Natural killer cell (primary cell): ENCODE data around the gene TUFT1. TPM values are rescaled to one million over a fixed set of nuclear protein-coding genes. Genes with fewer than 3 reads are reported as not detected.

Experiments
- ATAC-seq, 3 donors: fragments of 150-1000 bp in 2 of 3; fragments of 200-7000 bp in 1 of 3; cut with Tn5 transposase; 1 replicate in 1 of 3; 2 replicates in 2 of 3; pipeline ENCODE4 v1.10.0; 2021; ENCODE audit warnings: mild to moderate bottlenecking in 2 of 3, moderate library complexity in 2 of 3
- DNase-seq, 2 donors: peaks; one replicate each; pipeline versions ENCODE4 v3.0.0 to v3.0.0-alpha.2; 2013 to 2021; ENCODE audit warnings: mixed read lengths in 1 of 2
- H3K27ac ChIP-seq: one replicate; pipeline ENCODE4 v1.5.1; 2013; ENCODE audit warnings: mild to moderate bottlenecking, low read length
- H3K27me3 ChIP-seq: one replicate; pipeline ENCODE4 v1.6.1; 2013; ENCODE audit warnings: low read length; ENCODE audit not compliant: control insufficient read depth, insufficient read depth
- H3K36me3 ChIP-seq: one replicate; pipeline ENCODE4 v1.6.1; 2013; ENCODE audit warnings: low read length; ENCODE audit not compliant: control insufficient read depth, insufficient read depth
- H3K4me1 ChIP-seq: one replicate; pipeline ENCODE4 v1.6.1; 2013; ENCODE audit warnings: low read length; ENCODE audit not compliant: control insufficient read depth, insufficient read depth
- H3K4me3 ChIP-seq: one replicate; pipeline ENCODE4 v1.5.1; 2013; ENCODE audit warnings: low read length
- H3K9me3 ChIP-seq: one replicate; pipeline ENCODE4 v1.6.1; 2013; ENCODE audit warnings: low read length; ENCODE audit not compliant: control insufficient read depth, insufficient read depth
- H3K27ac Mint-ChIP-seq, 2 donors: one replicate each; pipeline ENCODE4 v1.8.0; 2022; ENCODE audit warnings: mild to moderate bottlenecking in 2 of 2, mixed read lengths in 2 of 2, moderate library complexity in 1 of 2
- H3K27me3 Mint-ChIP-seq, 2 donors: one replicate each; pipeline ENCODE4 v1.8.0; 2022; ENCODE audit warnings: low read depth in 2 of 2, mixed read lengths in 2 of 2
- H3K36me3 Mint-ChIP-seq: one replicate; pipeline ENCODE4 v1.8.0; 2022; ENCODE audit warnings: mixed read lengths
- H3K4me1 Mint-ChIP-seq, 2 donors: one replicate each; pipeline ENCODE4 v1.8.0; 2022; ENCODE audit warnings: mixed read lengths in 2 of 2
- H3K4me3 Mint-ChIP-seq: one replicate; pipeline ENCODE4 v1.8.0; 2022; ENCODE audit warnings: mild to moderate bottlenecking, moderate library complexity, mixed read lengths
- H3K9me3 Mint-ChIP-seq, 2 donors: one replicate each; pipeline ENCODE4 v1.8.0; 2022; ENCODE audit warnings: mixed read lengths in 2 of 2
- WGBS: methylation state at CpG from one replicate; pipeline ENCODE4 v1.1.7; 2013; ENCODE audit warnings: missing lambda C conversion rate; ENCODE audit not compliant: insufficient coverage; 5-methylcytosine and 5-hydroxymethylcytosine counted together
- intact Hi-C: fragments of 100-400 bp; cut with micrococcal nuclease; formaldehyde crosslinking; loops from one replicate; pipeline ENCODE4 v1.14.2; 2022
- total RNA-seq, 4 donors: library from RNA; stranded (reverse); fragments of 120-200 nt in 1 of 4; gene quantifications; one replicate each; pipeline versions ENCODE4 v1.2.3 to v1.2.4, GENCODE V29; 2013 to 2022
- TF ChIP-seq, protein P1 (sequence below): fragments of 200-600 bp; IDR thresholded peaks from one replicate; pipeline ENCODE4 v1.8.0; 2022; ENCODE audit warnings: antibody characterized with exemption

The TUFT1 gene, protein sequence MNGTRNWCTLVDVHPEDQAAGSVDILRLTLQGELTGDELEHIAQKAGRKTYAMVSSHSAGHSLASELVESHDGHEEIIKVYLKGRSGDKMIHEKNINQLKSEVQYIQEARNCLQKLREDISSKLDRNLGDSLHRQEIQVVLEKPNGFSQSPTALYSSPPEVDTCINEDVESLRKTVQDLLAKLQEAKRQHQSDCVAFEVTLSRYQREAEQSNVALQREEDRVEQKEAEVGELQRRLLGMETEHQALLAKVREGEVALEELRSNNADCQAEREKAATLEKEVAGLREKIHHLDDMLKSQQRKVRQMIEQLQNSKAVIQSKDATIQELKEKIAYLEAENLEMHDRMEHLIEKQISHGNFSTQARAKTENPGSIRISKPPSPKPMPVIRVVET
- 1 to 10 TPM; 4.6 to 7.2 (median 5.0) TPM for total RNA-seq
- 1.1 TPM for total RNA-seq (2013)

DNA sequence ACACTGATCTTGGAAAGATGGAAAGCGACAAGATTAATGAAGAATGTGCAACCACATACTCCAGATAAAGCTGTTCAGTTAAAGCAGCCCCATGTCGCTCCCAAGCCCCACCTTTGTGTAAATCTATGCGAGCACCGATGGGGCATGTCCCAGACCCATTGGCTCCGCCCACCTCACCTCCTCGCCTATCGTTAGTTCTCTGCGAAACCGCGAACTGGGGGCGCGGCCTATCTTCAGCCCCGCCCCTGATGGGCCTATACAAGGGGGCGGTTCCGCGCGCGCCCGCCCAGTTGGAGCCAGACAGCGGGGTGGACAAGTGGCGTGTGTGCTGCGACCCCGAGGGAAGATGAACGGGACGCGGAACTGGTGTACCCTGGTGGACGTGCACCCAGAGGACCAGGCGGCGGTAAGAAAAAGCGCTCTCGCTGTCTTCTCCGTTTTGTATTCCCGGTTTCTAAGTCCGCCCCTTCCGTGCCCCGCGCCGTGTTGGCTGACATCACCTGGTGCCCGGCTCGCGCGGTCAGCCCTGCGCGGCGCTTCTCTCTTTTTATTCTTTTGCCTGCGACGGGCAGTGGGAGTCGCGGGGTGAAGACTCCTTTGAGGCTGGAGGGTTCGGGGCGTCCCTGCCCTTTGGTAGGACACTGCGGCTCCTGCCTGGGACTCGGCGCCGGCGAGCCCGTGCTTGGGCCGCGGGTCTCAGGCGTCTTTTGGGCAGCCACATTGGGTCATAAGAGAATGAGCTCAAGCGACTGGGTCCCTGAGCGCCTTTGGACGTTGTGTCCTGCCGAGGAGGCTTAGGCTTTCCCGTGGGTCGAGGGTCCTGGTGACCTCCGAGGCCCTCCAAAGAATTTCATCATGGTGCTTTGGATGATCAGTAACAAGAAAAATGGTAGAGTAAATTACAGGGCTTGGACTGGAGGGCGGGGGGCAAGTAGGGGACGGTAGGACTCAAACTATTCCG is at the start of gene TUFT1:
Gene TUFT1, plus strand, starts transcription at position 289 of the 961 bp plus-strand sequence. Its CDS starts 58 bp downstream, at position 347.
- H3K27ac Mint-ChIP-seq = peak within 1 kb of the TSS; percentile 88 to 91
- ATAC-seq = peak; percentile 98 to 99 (median 99)
- no peaks in the 10 kb centered on the region for H3K9me3 Mint-ChIP-seq
- peak within 1 kb of the TSS; percentile 73 for H3K4me3 ChIP-seq
- no peaks in the 10 kb centered on the region for H3K36me3 Mint-ChIP-seq
- intact Hi-C loops = loop anchor here (1.0 to 5.0 kb wide), 2 partner anchors 29 to 83 kb away; partner anchors contain the start of genes CGN and POGZ
- peak within 1 kb of the TSS; percentile 99 for H3K4me3 Mint-ChIP-seq
- peaks cover 25% of the 10 kb centered on the region in 2 donors for H3K27me3 Mint-ChIP-seq
- peak; percentile 92 to 97 for DNase-seq
- peaks cover 19 to 24% of the 10 kb centered on the region in 2 donors for H3K4me1 Mint-ChIP-seq
- TF ChIP-seq, protein P1, sequence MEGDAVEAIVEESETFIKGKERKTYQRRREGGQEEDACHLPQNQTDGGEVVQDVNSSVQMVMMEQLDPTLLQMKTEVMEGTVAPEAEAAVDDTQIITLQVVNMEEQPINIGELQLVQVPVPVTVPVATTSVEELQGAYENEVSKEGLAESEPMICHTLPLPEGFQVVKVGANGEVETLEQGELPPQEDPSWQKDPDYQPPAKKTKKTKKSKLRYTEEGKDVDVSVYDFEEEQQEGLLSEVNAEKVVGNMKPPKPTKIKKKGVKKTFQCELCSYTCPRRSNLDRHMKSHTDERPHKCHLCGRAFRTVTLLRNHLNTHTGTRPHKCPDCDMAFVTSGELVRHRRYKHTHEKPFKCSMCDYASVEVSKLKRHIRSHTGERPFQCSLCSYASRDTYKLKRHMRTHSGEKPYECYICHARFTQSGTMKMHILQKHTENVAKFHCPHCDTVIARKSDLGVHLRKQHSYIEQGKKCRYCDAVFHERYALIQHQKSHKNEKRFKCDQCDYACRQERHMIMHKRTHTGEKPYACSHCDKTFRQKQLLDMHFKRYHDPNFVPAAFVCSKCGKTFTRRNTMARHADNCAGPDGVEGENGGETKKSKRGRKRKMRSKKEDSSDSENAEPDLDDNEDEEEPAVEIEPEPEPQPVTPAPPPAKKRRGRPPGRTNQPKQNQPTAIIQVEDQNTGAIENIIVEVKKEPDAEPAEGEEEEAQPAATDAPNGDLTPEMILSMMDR = no peak
- no peaks in the 10 kb centered on the region for H3K9me3 ChIP-seq
- H3K27ac ChIP-seq = peak within 1 kb of the TSS; percentile 32
- peaks cover 4% of the 10 kb centered on the region for H3K27me3 ChIP-seq
- WGBS = 2% methylated on average over 70 of the region's 70 CpGs
- H3K4me1 ChIP-seq = peaks cover 21% of the 10 kb centered on the region
- H3K36me3 ChIP-seq = no peaks in the 10 kb centered on the region

DNA sequence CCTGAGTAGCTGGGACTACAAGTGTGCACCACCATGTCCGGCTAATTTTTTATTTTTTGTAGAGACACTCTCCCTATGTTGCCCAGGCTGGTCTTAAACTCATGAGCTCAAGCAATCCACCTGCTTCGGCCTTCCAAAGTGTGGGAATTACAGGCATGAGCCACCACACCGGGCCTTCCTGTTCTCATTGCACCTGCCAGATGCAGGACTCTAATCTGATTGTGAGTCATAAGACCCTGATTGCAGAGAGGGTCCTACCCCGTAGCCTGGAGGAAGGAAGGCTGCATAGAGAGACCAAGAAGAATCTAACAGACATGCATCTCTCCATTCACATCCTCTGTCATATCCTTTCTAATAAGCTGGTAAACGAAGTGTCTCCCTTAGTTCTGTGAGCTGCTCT is 48.5 kb upstream of the TUFT1 start:
- TF ChIP-seq, protein P1 = no peak
- no peak for ATAC-seq
- H3K9me3 Mint-ChIP-seq = no peaks in the 10 kb centered on the region

DNA sequence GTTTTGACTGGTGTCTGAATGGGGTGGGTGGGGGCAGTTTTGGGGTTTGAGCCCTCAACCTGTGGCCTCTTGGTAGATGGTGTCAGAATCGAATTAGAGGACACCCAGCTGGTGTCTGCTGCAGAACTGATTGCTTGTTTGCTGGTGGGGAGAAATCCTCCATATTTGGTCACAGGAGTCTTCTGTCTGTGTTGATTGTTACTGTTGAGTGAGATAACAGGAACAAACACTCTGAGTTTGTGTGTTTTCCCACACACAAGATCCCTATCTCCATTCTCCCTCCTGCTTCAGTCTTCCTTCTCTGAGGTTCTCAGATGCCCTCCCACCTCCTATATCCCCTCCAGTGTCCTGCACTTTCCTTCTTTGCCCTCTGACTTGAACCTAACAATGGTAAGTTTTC is 48.0 kb upstream of the TUFT1 start:
- Histone ChIP-seq H3K9me3 (no peaks in the 10 kb centered on the region), H3K4me3 (no peak overlapping the region), H3K27ac (no peak overlapping the region), H3K36me3 (no peaks in the 10 kb centered on the region), H3K4me1 (no peaks in the 10 kb centered on the region), H3K27me3 (no peaks in the 10 kb centered on the region)
- Mint-ChIP-seq H3K4me3 (no peak overlapping the region), H3K9me3 (no peaks in the 10 kb centered on the region), H3K36me3 (no peaks in the 10 kb centered on the region), H3K27ac (no peak overlapping the region), H3K4me1 (no peaks in the 10 kb centered on the region), H3K27me3 (no peaks in the 10 kb centered on the region)
- DNase-seq (no peak), ATAC-seq (no peak)
- TF ChIP-seq, protein P1 = no peak
- WGBS = 82% methylated on average over 1 of the region's 1 CpG
- intact Hi-C loops = no loop called here

More for the DNA sequence above, 48.5 kb upstream of the TUFT1 start:
- no peak overlapping the region for H3K27ac Mint-ChIP-seq
- WGBS = 87% methylated on average over 5 of the region's 5 CpGs
- H3K27me3 Mint-ChIP-seq = peaks cover 0 to under 1% of the 10 kb centered on the region in 2 donors
- no peaks in the 10 kb centered on the region for H3K4me1 Mint-ChIP-seq
- H3K4me3 ChIP-seq = no peak overlapping the region
- H3K36me3 Mint-ChIP-seq = no peaks in the 10 kb centered on the region
- H3K27me3 ChIP-seq = no peaks in the 10 kb centered on the region
- intact Hi-C loops = no loop called here
- H3K27ac ChIP-seq = no peak overlapping the region
- H3K4me1 ChIP-seq = no peaks in the 10 kb centered on the region
- no peaks in the 10 kb centered on the region for H3K9me3 ChIP-seq
- DNase-seq = no peak
- no peaks in the 10 kb centered on the region for H3K36me3 ChIP-seq
- H3K4me3 Mint-ChIP-seq = no peak overlapping the region
